ENCODE measurements around the gene SLC6A2. TPM values are rescaled to one million over a fixed set of nuclear protein-coding genes. Genes with fewer than 3 reads are reported as not detected.

Gene SLC6A2
- total and polyA plus RNA-seq, 2 of the 13 experiments (the other 11 are each of a cell fraction or from before 2014, with no cell fraction given) = 0.62 to 0.66 TPM

- TF ChIP-seq ZSCAN12 (CRISPR knock-in tag; IDR thresholded peaks at IDR 0.05) (no peak), RAD51 (IDR thresholded peaks at IDR 0.05; ENCODE audit: borderline replicate concordance) (no peak), MEF2D (CRISPR knock-in tag; IDR thresholded peaks at IDR 0.05) (no peak)
Observed at GRCh38 chr16:55640701-55641327, 15.0 kb upstream of the SLC6A2 start (continued).

GRCh38 chr16:55641430-55642056, 14.2 kb upstream of the SLC6A2 start:
- ChIA-PET CTCF (ENCODE audit: low intra/inter-chr PET ratio, low total read pairs) (interaction anchor here (2.7 kb wide), 1 partner anchor 177 kb away, joined by 27 read pairs; no protein-coding TSS in a partner anchor), POLR2A (interaction anchor here (1.1 kb wide), 1 partner anchor 19 kb away, joined by 8 read pairs; no protein-coding TSS in a partner anchor)
- Histone ChIP-seq H3K9me3 (ENCODE audit: low read length) (no peaks in the 10 kb centered on the region), H4K20me1 (ENCODE audit: insufficient read depth, low read length) (no peaks in the 10 kb centered on the region), H3K27me3 (ENCODE audit: control insufficient read depth in 1 of 2, insufficient read depth in 2 of 2, low read length in 2 of 2) (no peaks in the 10 kb centered on the region), H3K79me2 (ENCODE audit: insufficient read depth, low read length) (no peaks in the 10 kb centered on the region), H3K36me3 (replicated peaks in 1 of 2; ENCODE audit: control insufficient read depth in 1 of 2, insufficient read depth in 2 of 2, low read length in 2 of 2) (no peaks in the 10 kb centered on the region), H3K27ac (ENCODE audit: extremely low read length, insufficient read depth, low read length) (no peak overlapping the region), H3K4me2 (ENCODE audit: low read depth, low read length) (peak overlapping the region; percentile 19), H2AFZ (ENCODE audit: low read length) (no peak overlapping the region), H3K4me3 (replicated peaks in 1 of 3; ENCODE audit: insufficient read depth in 1 of 3, low read depth in 2 of 3, low read length in 3 of 3) (no peak overlapping the region), H3K9ac (ENCODE audit: insufficient read depth, low read depth, low read length) (no peak overlapping the region), H3K4me1 (ENCODE audit: insufficient read depth, low read length) (peaks cover 58% of the 10 kb centered on the region)
- WGBS (ENCODE audit: low lambda C conversion rate) = 41% methylated on average over 7 of the region's 7 CpGs
- DNase-seq (ENCODE audit: low spot score) (peak; percentile 42), ATAC-seq (no peak), FAIRE-seq (peak; percentile 57)
- no TSS peak for BruUV-seq (replicated peaks)
- intact Hi-C loops (cut with micrococcal nuclease; ENCODE audit: unreplicated experiment) = loop anchor here (2.0 kb wide), 1 partner anchor 133 kb away; the partner anchor contains the start of gene LPCAT2
- in situ Hi-C loops (cut with HindIII; ENCODE audit: extremely low pct_ligation_motif_present, low pct_unique_long_range_greater_than_20kb) = loop anchor here (5.0 to 10.0 kb wide), 2 partner anchors 61 to 177 kb away; no protein-coding TSS in a partner anchor
- TF ChIP-seq ATF1 (CRISPR knock-in tag; IDR thresholded peaks at IDR 0.05) (no peak), ZNF263 (CRISPR knock-in tag; IDR thresholded peaks at IDR 0.05) (peak; percentile 80; the same call in 1 of the 2 replicates), TFE3 (CRISPR knock-in tag; IDR thresholded peaks at IDR 0.05) (no peak), ZMYM4 (CRISPR knock-in tag; IDR thresholded peaks at IDR 0.05) (no peak), ZNF562 (CRISPR knock-in tag; IDR thresholded peaks at IDR 0.05; ENCODE audit: borderline replicate concordance) (no peak), ISX (CRISPR knock-in tag; conservative IDR thresholded peaks at IDR 0.05) (no peak), ZNF446 (CRISPR knock-in tag; IDR thresholded peaks at IDR 0.05) (no peak), ZBTB42 (CRISPR knock-in tag; IDR thresholded peaks at IDR 0.05) (no peak), AKAP8 (CRISPR knock-in tag; IDR thresholded peaks at IDR 0.05) (no peak), NR2F2 (IDR thresholded peaks at IDR 0.05; ENCODE audit: borderline replicate concordance, low read depth) (no peak), ATF2 (CRISPR knock-in tag; IDR thresholded peaks at IDR 0.05) (no peak), KDM1A (CRISPR knock-in tag; IDR thresholded peaks at IDR 0.05) (peak; percentile 80), NFE2L1 (CRISPR knock-in tag; IDR thresholded peaks at IDR 0.05; ENCODE audit: borderline replicate concordance) (no peak), ZNF232 (CRISPR knock-in tag; IDR thresholded peaks at IDR 0.05; ENCODE audit: borderline replicate concordance) (no peak), CENPX (CRISPR knock-in tag; IDR thresholded peaks at IDR 0.05) (no peak), TBL1XR1 (IDR thresholded peaks at IDR 0.05; ENCODE audit: borderline replicate concordance, low read length, partially characterized antibody) (no peak), CENPBD1 (CRISPR knock-in tag; IDR thresholded peaks at IDR 0.05; ENCODE audit: borderline replicate concordance, low read depth) (no peak), ZBTB8A (CRISPR knock-in tag; IDR thresholded peaks at IDR 0.05; ENCODE audit: borderline replicate concordance, low read depth) (no peak)
